Central memory CD8-positive, alpha-beta T cell (primary cell): ENCODE measurements around the gene DROSHA.
"Not testable (repeated sequence)": the region's sequence is repeated elsewhere in the genome, so short reads cannot be mapped to it uniquely, and the experiment has no call there.

Source experiments
- ATAC-seq: fragments of 150-1000 bp; cut with Tn5 transposase; replicated peaks from 2 replicates; pipeline ENCODE4 v1.10.0; 2022; ENCODE audit warnings: mild to moderate bottlenecking, moderate FRiP score, moderate number of reproducible peaks; ENCODE audit not compliant: poor library complexity, severe bottlenecking; ENCODE audit errors: extremely low read depth
- DNase-seq, 2 donors: peaks; one replicate each; pipeline ENCODE4 v3.0.0; 2021; ENCODE audit warnings: low spot score in 2 of 2
- H3K27ac Mint-ChIP-seq: one replicate; pipeline ENCODE4 v1.8.0; 2022; ENCODE audit warnings: low read depth, mild to moderate bottlenecking, moderate library complexity, mixed read lengths
- H3K27me3 Mint-ChIP-seq: one replicate; pipeline ENCODE4 v1.8.0; 2022; ENCODE audit warnings: mixed read lengths
- H3K36me3 Mint-ChIP-seq: one replicate; pipeline ENCODE4 v1.8.0; 2022; ENCODE audit warnings: mild to moderate bottlenecking, moderate library complexity, mixed read lengths; ENCODE audit not compliant: insufficient read depth
- H3K4me1 Mint-ChIP-seq: one replicate; pipeline ENCODE4 v1.8.0; 2022; ENCODE audit warnings: mixed read lengths
- H3K4me3 Mint-ChIP-seq: one replicate; pipeline ENCODE4 v1.8.0; 2022; ENCODE audit warnings: mild to moderate bottlenecking, moderate library complexity, mixed read lengths
- H3K9me3 Mint-ChIP-seq: one replicate; pipeline ENCODE4 v1.8.0; 2022; ENCODE audit warnings: mixed read lengths

Gene DROSHA

DNA sequence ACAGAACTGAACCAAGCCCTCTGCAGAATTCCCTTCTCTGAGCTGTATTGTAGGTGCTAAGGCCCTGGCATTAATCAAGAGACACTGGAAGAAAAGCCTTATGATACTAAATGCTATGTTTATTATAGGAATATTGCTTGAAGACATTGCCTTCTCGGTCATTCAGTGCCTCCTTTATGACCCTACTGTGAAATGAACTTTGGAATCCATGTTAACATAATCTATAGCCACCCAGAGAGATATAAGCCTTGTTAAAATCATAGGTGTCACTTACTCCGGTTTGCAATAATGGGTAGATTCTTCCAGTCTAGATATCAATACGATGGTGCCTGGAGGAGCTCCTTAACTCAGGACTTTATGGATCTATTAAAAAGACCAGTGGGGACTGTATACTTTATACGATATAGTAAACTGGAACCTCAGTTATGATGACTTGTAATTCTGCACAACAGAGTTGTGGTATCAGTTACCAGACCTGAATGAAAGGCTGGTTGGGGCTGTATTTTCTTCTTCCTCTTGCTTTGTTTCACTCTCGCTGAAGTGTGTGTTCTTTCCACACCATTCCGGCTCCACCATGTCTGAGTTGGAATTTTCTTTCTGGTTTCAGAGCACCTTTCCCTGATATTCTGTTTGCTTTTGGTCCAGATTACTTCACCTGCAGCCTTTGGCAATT, 154.5 kb downstream of the DROSHA start:
- H3K4me3 Mint-ChIP-seq, result no peak overlapping the region
- no peaks in the 10 kb centered on the region for H3K4me1 Mint-ChIP-seq
- no peak for ATAC-seq
- no peak overlapping the region for H3K27ac Mint-ChIP-seq
- peaks cover 15% of the 10 kb centered on the region for H3K27me3 Mint-ChIP-seq
- no peaks in the 10 kb centered on the region for H3K36me3 Mint-ChIP-seq
- H3K9me3 Mint-ChIP-seq, result no peaks in the 10 kb centered on the region
- no peak for DNase-seq

- no peak overlapping the region for H3K4me3 Mint-ChIP-seq
- no peaks in the 10 kb centered on the region for H3K36me3 Mint-ChIP-seq
- ATAC-seq, result no peak
- no peak for DNase-seq
- peaks cover 9% of the 10 kb centered on the region for H3K27me3 Mint-ChIP-seq
- no peak overlapping the region for H3K27ac Mint-ChIP-seq
- peaks cover 2% of the 10 kb centered on the region for H3K9me3 Mint-ChIP-seq
- H3K4me1 Mint-ChIP-seq, result no peaks in the 10 kb centered on the region
Measured at GRCh38 chr5:31375999-31376720, 155.7 kb downstream of the DROSHA start.

DNA sequence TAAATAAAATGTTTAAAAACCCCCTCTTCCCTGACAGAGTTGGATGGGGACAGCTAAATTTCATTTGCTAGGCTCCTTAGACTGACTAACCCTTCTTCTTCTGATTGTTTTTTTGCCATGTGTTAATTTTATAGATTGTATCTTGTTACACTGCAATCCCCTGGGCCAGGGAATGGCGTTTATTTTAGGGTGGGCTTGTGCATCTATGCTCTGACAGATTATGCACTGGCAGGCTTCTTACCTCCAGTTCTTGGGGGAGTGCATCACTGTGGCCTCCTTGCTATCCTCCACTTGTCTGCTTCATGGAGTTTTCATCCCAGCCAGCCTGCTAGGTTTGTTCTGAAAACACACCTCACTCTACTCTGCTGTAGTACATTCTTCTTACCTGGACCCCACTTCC, 159.8 kb downstream of the DROSHA start:
- no peaks in the 10 kb centered on the region for H3K4me1 Mint-ChIP-seq
- no peaks in the 10 kb centered on the region for H3K36me3 Mint-ChIP-seq
- ATAC-seq (no peak), DNase-seq (no peak)
- H3K4me3 Mint-ChIP-seq, result no peak overlapping the region
- peaks cover 7% of the 10 kb centered on the region for H3K9me3 Mint-ChIP-seq
- no peak overlapping the region for H3K27ac Mint-ChIP-seq
- peaks cover 22% of the 10 kb centered on the region for H3K27me3 Mint-ChIP-seq

DNA sequence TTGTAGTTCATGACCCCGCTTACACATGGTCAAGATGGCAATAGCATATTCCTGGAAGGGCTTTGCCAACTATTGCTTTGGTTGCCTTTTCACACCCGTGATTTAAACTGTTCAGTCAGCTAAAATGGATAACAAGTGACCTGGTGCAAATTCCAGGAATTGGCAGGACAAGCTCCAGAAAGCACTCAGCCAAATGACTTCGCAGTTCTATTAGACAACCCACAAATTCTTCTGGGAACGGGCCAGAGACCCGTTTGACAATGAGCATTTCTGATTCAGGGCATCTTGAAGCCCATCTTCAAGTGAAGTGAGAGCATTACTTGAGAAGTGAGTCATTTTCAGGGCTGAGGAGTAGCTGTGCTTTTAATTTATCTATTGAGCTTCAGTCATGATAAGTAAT, 165.0 kb downstream of the DROSHA start:
- H3K27ac Mint-ChIP-seq, result no peak overlapping the region
- H3K27me3 Mint-ChIP-seq, result peaks cover 32% of the 10 kb centered on the region
- H3K36me3 Mint-ChIP-seq, result no peaks in the 10 kb centered on the region
- DNase-seq, result no peak
- no peaks in the 10 kb centered on the region for H3K4me1 Mint-ChIP-seq
- H3K9me3 Mint-ChIP-seq, result peaks cover 13% of the 10 kb centered on the region
- no peak for ATAC-seq
- no peak overlapping the region for H3K4me3 Mint-ChIP-seq

GRCh38 chr5:31365776-31366175, 166.1 kb downstream of the DROSHA start:
- H3K9me3 Mint-ChIP-seq, result peaks cover 7% of the 10 kb centered on the region
- H3K27ac Mint-ChIP-seq, result no peak overlapping the region
- DNase-seq (no peak), ATAC-seq (no peak)
- H3K4me3 Mint-ChIP-seq, result no peak overlapping the region
- H3K27me3 Mint-ChIP-seq, result peaks cover 22% of the 10 kb centered on the region
- H3K36me3 Mint-ChIP-seq, result no peaks in the 10 kb centered on the region
- H3K4me1 Mint-ChIP-seq, result no peaks in the 10 kb centered on the region

- Mint-ChIP-seq H3K4me1 (no peaks in the 10 kb centered on the region), H3K27ac (no peak overlapping the region), H3K27me3 (peaks cover 15% of the 10 kb centered on the region), H3K36me3 (no peaks in the 10 kb centered on the region), H3K9me3 (peaks cover 5% of the 10 kb centered on the region), H3K4me3 (no peak overlapping the region)
- no peak for ATAC-seq
- no peak for DNase-seq
Measured at GRCh38 chr5:31364881-31365636, 166.8 kb downstream of the DROSHA start.

DNA sequence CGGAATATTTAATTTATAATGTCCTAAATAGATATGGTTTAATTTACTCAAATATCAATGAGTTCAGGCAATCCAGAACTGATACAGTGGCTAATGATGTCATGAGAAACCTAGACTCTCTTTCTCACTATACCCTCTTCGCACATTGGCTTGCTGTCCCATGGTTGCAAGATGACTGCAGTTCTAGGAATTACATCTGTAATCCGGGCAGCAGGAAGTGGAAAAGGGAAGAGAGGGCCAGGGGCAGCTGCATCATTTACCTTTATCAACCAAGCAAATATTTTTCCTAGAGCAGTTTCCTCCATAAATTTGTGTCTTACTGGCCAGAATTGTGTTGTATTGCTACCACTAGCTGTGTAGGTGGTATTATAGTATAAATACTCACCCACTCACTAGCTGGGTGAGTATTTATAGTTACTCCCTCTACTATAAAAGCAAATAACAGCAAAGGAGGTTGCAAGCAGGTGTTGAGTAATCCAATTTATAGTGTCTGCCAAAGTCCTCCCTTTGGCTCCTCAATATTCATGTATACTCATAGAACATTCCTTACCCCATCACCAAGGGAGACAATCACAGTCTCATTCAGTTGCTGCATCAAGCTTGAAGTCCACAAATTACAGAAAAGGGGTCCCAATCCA, 168.8 kb downstream of the DROSHA start:
- Mint-ChIP-seq H3K27ac (no peak overlapping the region), H3K9me3 (peaks cover 5% of the 10 kb centered on the region), H3K36me3 (peaks cover 2% of the 10 kb centered on the region), H3K4me3 (no peak overlapping the region), H3K27me3 (peaks cover 11% of the 10 kb centered on the region), H3K4me1 (no peaks in the 10 kb centered on the region)
- ATAC-seq (no peak), DNase-seq (no peak)

DNA sequence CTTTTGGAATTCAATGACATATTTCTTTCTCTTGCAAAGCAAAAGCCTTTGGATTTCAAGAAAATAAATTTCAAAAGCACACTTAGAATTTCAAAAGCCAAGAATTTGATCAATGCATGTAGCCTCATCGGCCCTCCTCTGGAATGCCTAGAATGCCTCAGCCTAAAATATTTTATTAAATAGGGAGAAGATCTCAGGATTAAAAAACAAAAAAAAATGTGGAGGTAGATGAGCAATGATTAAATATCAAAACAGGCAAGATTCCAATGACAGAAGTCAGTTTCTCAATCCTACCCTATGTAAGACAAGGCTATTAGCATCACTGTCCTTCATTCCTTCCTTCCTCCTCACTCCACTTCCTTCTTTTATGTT, 169.4 kb downstream of the DROSHA start:
- H3K4me3 Mint-ChIP-seq, result no peak overlapping the region
- ATAC-seq, result no peak
- peaks cover 2% of the 10 kb centered on the region for H3K36me3 Mint-ChIP-seq
- peaks cover 5% of the 10 kb centered on the region for H3K9me3 Mint-ChIP-seq
- no peak overlapping the region for H3K27ac Mint-ChIP-seq
- H3K4me1 Mint-ChIP-seq, result no peaks in the 10 kb centered on the region
- peaks cover 11% of the 10 kb centered on the region for H3K27me3 Mint-ChIP-seq
- no peak for DNase-seq

GRCh38 chr5:31361704-31362528, 170.0 kb downstream of the DROSHA start:
- peaks cover 11% of the 10 kb centered on the region for H3K27me3 Mint-ChIP-seq
- not testable (repeated sequence) for H3K27ac Mint-ChIP-seq, H3K4me3 Mint-ChIP-seq, H3K9me3 Mint-ChIP-seq, H3K36me3 Mint-ChIP-seq, DNase-seq, H3K4me1 Mint-ChIP-seq, ATAC-seq

DNA sequence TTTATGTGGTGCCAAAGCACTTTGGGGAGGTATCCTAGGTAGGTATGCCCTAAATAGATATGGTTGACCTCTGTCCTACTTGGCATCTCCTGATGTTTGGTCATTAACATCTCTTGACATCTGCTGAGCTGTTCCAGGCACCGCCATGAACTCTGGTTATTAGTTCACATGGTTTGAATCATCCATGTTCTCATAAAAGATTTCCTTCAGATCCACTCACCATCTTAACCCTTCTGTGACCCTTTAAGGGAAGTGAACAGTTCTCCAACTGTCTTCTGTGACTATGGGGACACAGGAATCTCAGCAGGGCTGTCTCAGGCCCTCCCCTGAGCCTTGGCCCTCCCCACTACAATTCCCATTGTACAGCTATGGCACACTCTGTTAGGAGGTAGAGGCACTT, 170.7 kb downstream of the DROSHA start:
- Mint-ChIP-seq H3K27ac (no peak overlapping the region), H3K4me3 (no peak overlapping the region), H3K36me3 (peaks cover 2% of the 10 kb centered on the region), H3K4me1 (no peaks in the 10 kb centered on the region), H3K27me3 (peaks cover 11% of the 10 kb centered on the region), H3K9me3 (peaks cover 5% of the 10 kb centered on the region)
- DNase-seq (no peak), ATAC-seq (no peak)

DNA sequence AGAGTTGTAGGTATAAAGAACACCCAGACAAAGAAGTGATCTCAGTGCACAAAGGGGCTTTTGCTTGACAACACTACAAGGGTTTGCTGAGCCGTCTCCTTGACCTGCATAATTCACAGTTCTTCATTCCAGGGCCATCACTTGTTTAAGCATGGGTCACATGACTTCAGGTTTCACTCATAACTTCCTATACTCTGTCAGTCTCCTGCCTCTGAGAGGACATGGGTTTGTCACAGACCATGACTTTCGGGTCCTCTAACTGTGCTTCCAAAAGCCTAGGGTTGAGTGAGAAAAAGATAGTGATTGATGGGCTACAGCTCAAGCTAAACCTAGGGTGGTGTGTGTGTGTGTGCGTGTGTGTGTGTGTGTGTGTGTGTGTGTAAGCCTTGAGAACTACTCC, 172.1 kb downstream of the DROSHA start:
- Mint-ChIP-seq H3K27me3 (peaks cover 11% of the 10 kb centered on the region), H3K4me1 (no peaks in the 10 kb centered on the region), H3K9me3 (peaks cover 3% of the 10 kb centered on the region), H3K27ac (no peak overlapping the region), H3K4me3 (no peak overlapping the region), H3K36me3 (peaks cover 2% of the 10 kb centered on the region)
- no peak for DNase-seq
- ATAC-seq, result no peak

GRCh38 chr5:31357038-31357437, 174.9 kb downstream of the DROSHA start:
- ATAC-seq (no peak), DNase-seq (no peak)
- H3K9me3 Mint-ChIP-seq, result peaks cover 7% of the 10 kb centered on the region
- H3K36me3 Mint-ChIP-seq, result peaks cover 2% of the 10 kb centered on the region
- no peak overlapping the region for H3K27ac Mint-ChIP-seq
- peaks cover 24% of the 10 kb centered on the region for H3K27me3 Mint-ChIP-seq
- H3K4me3 Mint-ChIP-seq, result no peak overlapping the region
- no peaks in the 10 kb centered on the region for H3K4me1 Mint-ChIP-seq
